NCI-H446 (cell line): Measurements from ENCODE around the gene EDN2.

Experiments used
- DNase-seq, 2 experiments: peaks; one replicate each; lab custom pipeline; 2025; lab: John Stamatoyannopoulos, UW

EDN2 gene

GRCh38 chr1:41464885-41465284, 19.6 kb downstream of the EDN2 start:
- DNase-seq: no peak

- DNase-seq: no peak
Measured at GRCh38 chr1:41463516-41463915, 21.0 kb downstream of the EDN2 start.

- DNase-seq: no peak
Measured at GRCh38 chr1:41462680-41463004, 21.8 kb downstream of the EDN2 start.

GRCh38 chr1:41461790-41462679, 22.4 kb downstream of the EDN2 start:
- peak; percentile 80 to 90 for DNase-seq

- DNase-seq: peak; percentile 80 to 90
Measured at GRCh38 chr1:41456847-41457540, 27.5 kb downstream of the EDN2 start.

- peak; percentile 98 to 99 for DNase-seq
Measured at GRCh38 chr1:41455479-41456332, 28.8 kb downstream of the EDN2 start.

GRCh38 chr1:41454406-41454805, 30.1 kb downstream of the EDN2 start:
- peak in 1 of 2 experiments; percentile 80 for DNase-seq

GRCh38 chr1:41452704-41453290, 31.7 kb downstream of the EDN2 start:
- DNase-seq: no peak

- DNase-seq: no peak
Measured at GRCh38 chr1:41450747-41451285, 33.7 kb downstream of the EDN2 start.

- no peak for DNase-seq
Measured at GRCh38 chr1:41449326-41449921, 35.1 kb downstream of the EDN2 start.

- no peak for DNase-seq
Measured at GRCh38 chr1:41448821-41449220, 35.7 kb downstream of the EDN2 start.

GRCh38 chr1:41447995-41448770, 36.3 kb downstream of the EDN2 start:
- DNase-seq: no peak

- peak in 1 of 2 experiments; percentile 62 for DNase-seq
Measured at GRCh38 chr1:41446851-41447610, 37.5 kb downstream of the EDN2 start.

GRCh38 chr1:41444785-41445184, 39.7 kb downstream of the EDN2 start:
- DNase-seq: no peak

- DNase-seq: no peak
Measured at GRCh38 chr1:41444246-41444645, 40.2 kb downstream of the EDN2 start.

- peak in 1 of 2 experiments; percentile 64 for DNase-seq
Measured at GRCh38 chr1:41442697-41443251, 41.7 kb downstream of the EDN2 start.

- peak; percentile 56 to 87 for DNase-seq
Measured at GRCh38 chr1:41440321-41441085, 44.0 kb downstream of the EDN2 start.

GRCh38 chr1:41439234-41439633, 45.2 kb downstream of the EDN2 start:
- DNase-seq: peak in 1 of 2 experiments; percentile 85

- no peak for DNase-seq
Measured at GRCh38 chr1:41438711-41439110, 45.8 kb downstream of the EDN2 start.
